Mammary epithelial cell (primary cell): Measurements from ENCODE around the gene MYPOP.

Experiments
- CTCF ChIP-seq, 2 donors: IDR thresholded peaks in 1 of 2; conservative IDR thresholded peaks in 1 of 2; 2 replicates each; pipeline ENCODE4 v1.5.1; 2011 to 2012; ENCODE audit warnings: inconsistent platforms in 2 of 2, low read length in 2 of 2, mild to moderate bottlenecking in 2 of 2, control low read depth in 1 of 2, low read depth in 1 of 2; ENCODE audit not compliant: insufficient read depth in 1 of 2; ENCODE audit errors: extremely low read depth in 1 of 2
- EZH2 ChIP-seq: IDR thresholded peaks from 2 replicates; pipeline ENCODE4 v1.6.1; 2012; ENCODE audit warnings: low read length, inconsistent platforms, borderline replicate concordance

DNA sequence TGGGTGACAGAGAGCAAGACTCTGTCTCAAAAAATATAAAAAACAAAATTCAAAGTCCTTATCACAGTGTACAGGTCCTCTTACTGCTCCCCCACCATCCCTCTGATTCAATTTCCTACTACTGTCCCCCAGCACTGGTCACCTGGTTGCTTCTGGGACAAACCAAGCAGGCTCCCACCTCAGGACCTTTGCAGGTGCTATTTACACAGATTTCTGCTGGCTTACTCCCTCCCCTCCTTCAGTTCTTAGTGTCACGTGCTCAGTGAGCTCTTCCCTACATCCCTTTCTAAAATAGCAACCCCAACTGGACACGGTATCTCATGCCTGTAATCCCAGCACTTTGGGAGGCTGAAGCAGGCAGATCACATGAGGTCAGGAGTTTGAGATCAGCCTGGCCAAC is 22.4 kb downstream of the MYPOP start:
- TF ChIP-seq CTCF (conservative IDR thresholded peaks at IDR 0.05 in 1 of 2, IDR thresholded peaks at IDR 0.05 in 1 of 2; ENCODE audit: extremely low read depth in 1 of 2, insufficient read depth in 1 of 2, low read depth in 1 of 2, low read length in 2 of 2) (no peak), EZH2 (no peak)
